HL-60 (cell line): Measurements from ENCODE around the gene VPS11.
"Not testable (repeated sequence)": the region's sequence is repeated elsewhere in the genome, so short reads cannot be mapped to it uniquely, and the experiment has no call there.

ENCODE experiments used
- DNase-seq, 2 experiments: peaks; one replicate each; pipeline ENCODE4 v3.0.0-alpha.2; 2010 to 2020; ENCODE audit warnings: low read depth in 1 of 2, low spot score in 1 of 2
- H3K27ac ChIP-seq: fragments of 250-450 bp; sonication (Bioruptor Pico); replicated peaks from 2 replicates; pipeline ENCODE4 v1.5.1; 2020; ENCODE audit warnings: mild to moderate bottlenecking, moderate library complexity
- H3K27me3 ChIP-seq: fragments of 250-450 bp; sonication (Bioruptor Pico); 2 replicates; pipeline ENCODE4 v1.5.1; 2021; ENCODE audit warnings: mild to moderate bottlenecking, moderate library complexity; ENCODE audit not compliant: insufficient read depth, poor library complexity, severe bottlenecking
- H3K4me3 ChIP-seq: replicated peaks from 2 replicates; pipeline ENCODE4 v1.5.1; 2011; ENCODE audit warnings: mild to moderate bottlenecking, control low read depth, low read length; ENCODE audit not compliant: insufficient read depth
- GABPA ChIP-seq: IDR thresholded peaks from 2 replicates; pipeline ENCODE4 v1.6.1; 2012; ENCODE audit warnings: low read depth
- POLR2AphosphoS5 ChIP-seq: IDR thresholded peaks from 2 replicates; pipeline ENCODE4 v1.6.1; 2012; ENCODE audit warnings: low read depth
- SPI1 ChIP-seq: IDR thresholded peaks from 2 replicates; pipeline ENCODE4 v1.6.1; 2012; ENCODE audit warnings: low read depth, mild to moderate bottlenecking, borderline replicate concordance
- TF ChIP-seq, protein P1 (sequence below): IDR thresholded peaks from one replicate; pipeline ENCODE4 v1.5.1; 2011; ENCODE audit warnings: low read length, control low read depth, inconsistent platforms; ENCODE audit not compliant: insufficient read depth
- TF ChIP-seq, protein P2 (sequence below): IDR thresholded peaks from 2 replicates; pipeline ENCODE4 v1.6.1; 2012; ENCODE audit warnings: low read depth; ENCODE audit not compliant: insufficient replicate concordance

The VPS11 gene

DNA sequence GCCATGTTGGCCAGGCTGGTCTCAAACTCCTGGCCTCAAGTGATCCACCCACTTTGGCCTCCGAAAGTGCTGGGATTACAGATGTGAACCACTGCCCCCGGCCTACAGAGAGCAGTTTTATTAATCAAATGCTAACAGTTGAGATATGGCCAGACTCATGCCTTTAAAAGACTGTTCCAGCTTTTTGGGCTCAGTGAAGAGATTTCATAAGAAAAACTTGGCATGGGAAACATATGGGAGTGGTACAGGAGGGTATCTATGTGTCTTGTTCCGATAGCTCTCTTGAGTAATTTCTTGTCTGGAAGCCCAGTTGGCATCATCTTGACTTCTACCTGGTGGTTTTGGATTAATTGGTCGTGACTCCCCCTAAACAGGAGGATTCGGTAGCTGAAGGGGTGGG, 28.7 kb upstream of the VPS11 start:
- H3K4me3 ChIP-seq, result no peak overlapping the region

DNA sequence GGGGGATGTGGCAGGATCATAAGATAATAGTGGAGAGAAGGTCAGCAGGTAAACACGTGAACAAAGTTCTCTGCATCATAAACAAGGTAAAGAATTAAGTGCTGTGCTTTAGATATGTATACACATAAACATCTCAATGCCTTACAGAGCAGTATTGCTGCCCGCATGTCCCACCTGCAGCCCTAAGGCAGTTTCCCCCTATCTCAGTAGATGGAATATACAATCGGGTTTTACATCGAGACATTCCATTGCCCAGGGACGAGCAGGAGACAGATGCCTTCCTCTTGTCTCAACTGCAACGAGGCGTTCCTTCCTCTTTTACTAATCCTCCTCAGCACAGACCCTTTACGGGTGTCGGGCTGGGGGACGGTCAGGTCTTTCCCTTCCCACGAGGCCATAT, 28.1 kb upstream of the VPS11 start:
- peak in 1 of 2 experiments; percentile 23 for DNase-seq
- peak overlapping the region; percentile 36; the same call in 1 of the 2 replicates for H3K27ac ChIP-seq

More for the DNA sequence above, 28.7 kb upstream of the VPS11 start:
- no peaks in the 10 kb centered on the region for H3K27me3 ChIP-seq
- TF ChIP-seq POLR2AphosphoS5, result no peak
- TF ChIP-seq, protein P1, sequence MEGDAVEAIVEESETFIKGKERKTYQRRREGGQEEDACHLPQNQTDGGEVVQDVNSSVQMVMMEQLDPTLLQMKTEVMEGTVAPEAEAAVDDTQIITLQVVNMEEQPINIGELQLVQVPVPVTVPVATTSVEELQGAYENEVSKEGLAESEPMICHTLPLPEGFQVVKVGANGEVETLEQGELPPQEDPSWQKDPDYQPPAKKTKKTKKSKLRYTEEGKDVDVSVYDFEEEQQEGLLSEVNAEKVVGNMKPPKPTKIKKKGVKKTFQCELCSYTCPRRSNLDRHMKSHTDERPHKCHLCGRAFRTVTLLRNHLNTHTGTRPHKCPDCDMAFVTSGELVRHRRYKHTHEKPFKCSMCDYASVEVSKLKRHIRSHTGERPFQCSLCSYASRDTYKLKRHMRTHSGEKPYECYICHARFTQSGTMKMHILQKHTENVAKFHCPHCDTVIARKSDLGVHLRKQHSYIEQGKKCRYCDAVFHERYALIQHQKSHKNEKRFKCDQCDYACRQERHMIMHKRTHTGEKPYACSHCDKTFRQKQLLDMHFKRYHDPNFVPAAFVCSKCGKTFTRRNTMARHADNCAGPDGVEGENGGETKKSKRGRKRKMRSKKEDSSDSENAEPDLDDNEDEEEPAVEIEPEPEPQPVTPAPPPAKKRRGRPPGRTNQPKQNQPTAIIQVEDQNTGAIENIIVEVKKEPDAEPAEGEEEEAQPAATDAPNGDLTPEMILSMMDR, result no peak
- no peak for TF ChIP-seq GABPA
- TF ChIP-seq, protein P2, sequence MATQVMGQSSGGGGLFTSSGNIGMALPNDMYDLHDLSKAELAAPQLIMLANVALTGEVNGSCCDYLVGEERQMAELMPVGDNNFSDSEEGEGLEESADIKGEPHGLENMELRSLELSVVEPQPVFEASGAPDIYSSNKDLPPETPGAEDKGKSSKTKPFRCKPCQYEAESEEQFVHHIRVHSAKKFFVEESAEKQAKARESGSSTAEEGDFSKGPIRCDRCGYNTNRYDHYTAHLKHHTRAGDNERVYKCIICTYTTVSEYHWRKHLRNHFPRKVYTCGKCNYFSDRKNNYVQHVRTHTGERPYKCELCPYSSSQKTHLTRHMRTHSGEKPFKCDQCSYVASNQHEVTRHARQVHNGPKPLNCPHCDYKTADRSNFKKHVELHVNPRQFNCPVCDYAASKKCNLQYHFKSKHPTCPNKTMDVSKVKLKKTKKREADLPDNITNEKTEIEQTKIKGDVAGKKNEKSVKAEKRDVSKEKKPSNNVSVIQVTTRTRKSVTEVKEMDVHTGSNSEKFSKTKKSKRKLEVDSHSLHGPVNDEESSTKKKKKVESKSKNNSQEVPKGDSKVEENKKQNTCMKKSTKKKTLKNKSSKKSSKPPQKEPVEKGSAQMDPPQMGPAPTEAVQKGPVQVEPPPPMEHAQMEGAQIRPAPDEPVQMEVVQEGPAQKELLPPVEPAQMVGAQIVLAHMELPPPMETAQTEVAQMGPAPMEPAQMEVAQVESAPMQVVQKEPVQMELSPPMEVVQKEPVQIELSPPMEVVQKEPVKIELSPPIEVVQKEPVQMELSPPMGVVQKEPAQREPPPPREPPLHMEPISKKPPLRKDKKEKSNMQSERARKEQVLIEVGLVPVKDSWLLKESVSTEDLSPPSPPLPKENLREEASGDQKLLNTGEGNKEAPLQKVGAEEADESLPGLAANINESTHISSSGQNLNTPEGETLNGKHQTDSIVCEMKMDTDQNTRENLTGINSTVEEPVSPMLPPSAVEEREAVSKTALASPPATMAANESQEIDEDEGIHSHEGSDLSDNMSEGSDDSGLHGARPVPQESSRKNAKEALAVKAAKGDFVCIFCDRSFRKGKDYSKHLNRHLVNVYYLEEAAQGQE, result no peak
- TF ChIP-seq SPI1, result no peak
- no peak overlapping the region for H3K27ac ChIP-seq
- no peak for DNase-seq

DNA sequence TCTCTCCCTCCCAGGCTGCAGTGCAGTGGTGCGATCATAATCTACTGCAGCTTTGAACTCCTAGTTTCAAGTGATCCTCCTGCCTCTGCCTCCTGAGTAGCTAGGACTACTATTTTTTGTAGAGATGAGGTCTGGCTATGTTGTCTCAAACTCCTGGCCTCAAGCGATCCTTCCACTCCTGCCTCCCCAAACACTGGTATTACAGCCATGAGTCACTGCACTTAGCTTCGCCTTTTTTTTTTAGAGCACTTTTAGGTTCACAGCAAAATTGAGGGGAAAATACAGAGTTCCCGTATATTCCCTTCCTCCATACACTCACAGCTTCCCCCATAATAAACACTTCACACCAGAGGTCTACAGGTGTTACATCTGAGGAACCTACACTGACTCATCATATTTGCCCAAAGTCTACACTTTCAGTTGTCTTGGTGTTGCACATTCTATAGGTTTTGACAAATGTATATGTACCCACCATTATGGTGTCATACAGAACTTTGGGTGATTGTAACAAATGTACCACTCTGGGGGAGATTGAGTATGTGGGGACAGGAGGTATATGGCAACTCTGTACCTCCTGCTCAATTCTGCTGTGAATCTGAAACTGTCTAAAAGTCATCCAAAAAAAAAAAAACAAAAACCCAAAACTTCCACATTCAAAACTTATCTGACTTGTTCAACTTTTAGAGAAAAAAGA, 25.6 kb upstream of the VPS11 start:
- Histone ChIP-seq H3K27me3 (no peaks in the 10 kb centered on the region), H3K4me3 (no peak overlapping the region), H3K27ac (no peak overlapping the region)
- TF ChIP-seq GABPA, result no peak
- TF ChIP-seq, protein P2, result no peak
- no peak for TF ChIP-seq SPI1
- TF ChIP-seq, protein P1, result no peak
- TF ChIP-seq POLR2AphosphoS5, result no peak
- no peak for DNase-seq

More for the DNA sequence above, 28.1 kb upstream of the VPS11 start:
- H3K4me3 ChIP-seq, H3K27me3 ChIP-seq: not testable (repeated sequence)

DNA sequence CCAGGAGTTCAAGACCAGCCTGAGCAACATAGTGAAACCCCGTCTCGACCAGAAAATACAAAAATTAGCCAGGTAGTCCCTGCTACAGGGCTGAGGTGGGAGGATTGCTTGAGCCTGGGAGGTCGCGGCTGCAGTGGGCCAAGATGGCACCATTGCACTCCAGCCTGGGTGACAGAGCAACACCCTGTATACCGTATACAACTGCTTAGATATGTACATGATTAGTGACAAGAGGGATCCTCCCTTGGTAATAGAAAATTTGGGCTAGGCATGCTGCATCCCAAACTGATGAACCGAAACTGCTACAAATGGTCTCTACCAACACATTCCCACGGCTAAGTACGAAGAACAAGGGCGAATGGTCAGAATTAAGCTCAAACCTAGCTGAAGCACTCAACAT, 24.7 kb upstream of the VPS11 start:
- no peak overlapping the region for H3K4me3 ChIP-seq
- H3K27ac ChIP-seq, result no peak overlapping the region
- TF ChIP-seq SPI1, result no peak
- TF ChIP-seq, protein P1, result no peak
- TF ChIP-seq, protein P2, result no peak
- no peak for TF ChIP-seq POLR2AphosphoS5
- no peak for TF ChIP-seq GABPA
- H3K27me3 ChIP-seq, result no peaks in the 10 kb centered on the region
- no peak for DNase-seq
